Activated T-cell treated with anti-CD3 and anti-CD28 coated beads for 48 hours (primary cell): ENCODE results near the gene MAGI1.
A peak's percentile ranks its signal among the peaks of the same experiment; 100 is the strongest.

Experiments
- DNase-seq: peaks from one replicate; pipeline ENCODE4 v3.0.0-alpha.2; 2020; ENCODE audit warnings: low read depth

MAGI1 gene

GRCh38 chr3:65350801-65351476 lies 687.8 kb downstream of the MAGI1 start:
- DNase-seq: no peak

GRCh38 chr3:65348398-65348995 lies 690.2 kb downstream of the MAGI1 start:
- no peak for DNase-seq

GRCh38 chr3:65347166-65347565 lies 691.6 kb downstream of the MAGI1 start:
- no peak for DNase-seq

- no peak for DNase-seq
These were observed 693.9 kb downstream of the MAGI1 start for GRCh38 chr3:65344846-65345245.

- DNase-seq: no peak
These were observed 694.3 kb downstream of the MAGI1 start for GRCh38 chr3:65344444-65344843.

GRCh38 chr3:65343736-65344135 lies 695.0 kb downstream of the MAGI1 start:
- DNase-seq: no peak

- no peak for DNase-seq
These were observed 695.7 kb downstream of the MAGI1 start for GRCh38 chr3:65343026-65343425.

- DNase-seq: peak; percentile 22
These were observed 696.5 kb downstream of the MAGI1 start for GRCh38 chr3:65342084-65342683.

- no peak for DNase-seq
These were observed 699.5 kb downstream of the MAGI1 start for GRCh38 chr3:65339192-65339740.

GRCh38 chr3:65338571-65338970 lies 700.1 kb downstream of the MAGI1 start:
- no peak for DNase-seq

- no peak for DNase-seq
These were observed 703.1 kb downstream of the MAGI1 start for GRCh38 chr3:65335587-65335986.

- no peak for DNase-seq
These were observed 704.6 kb downstream of the MAGI1 start for GRCh38 chr3:65334045-65334665.

- no peak for DNase-seq
These were observed 707.0 kb downstream of the MAGI1 start for GRCh38 chr3:65331730-65332129.

GRCh38 chr3:65330072-65330471 lies 708.6 kb downstream of the MAGI1 start:
- DNase-seq: no peak

- no peak for DNase-seq
These were observed 710.6 kb downstream of the MAGI1 start for GRCh38 chr3:65328148-65328547.

- no peak for DNase-seq
These were observed 712.1 kb downstream of the MAGI1 start for GRCh38 chr3:65326574-65326973.

GRCh38 chr3:65322910-65323309 lies 715.8 kb downstream of the MAGI1 start:
- DNase-seq: no peak

- DNase-seq: no peak
These were observed 720.5 kb downstream of the MAGI1 start for GRCh38 chr3:65318231-65318630.

- DNase-seq: no peak
These were observed 723.8 kb downstream of the MAGI1 start for GRCh38 chr3:65314916-65315315.

- no peak for DNase-seq
These were observed 724.4 kb downstream of the MAGI1 start for GRCh38 chr3:65314269-65314668.

GRCh38 chr3:65313666-65314065 lies 725.1 kb downstream of the MAGI1 start:
- DNase-seq: no peak

- no peak for DNase-seq
These were observed 732.9 kb downstream of the MAGI1 start for GRCh38 chr3:65305836-65306235.
